Lung (tissue), 12 donors: ENCODE measurements around the gene PABPN1L. TPM values are rescaled to one million over a fixed set of nuclear protein-coding genes. Genes with fewer than 3 reads are reported as not detected.

ENCODE experiments used
- ATAC-seq: fragments of 200-7000 bp; cut with Tn5 transposase; one replicate; pipeline ENCODE4 v1.9.1; 2020; ENCODE audit warnings: moderate number of reproducible peaks; ENCODE audit not compliant: insufficient read depth, low FRiP score
- DNase-seq, 3 donors: peaks; one replicate each; pipeline ENCODE4 v3.0.0-alpha.2; 2013 to 2017
- H3K27ac ChIP-seq, 2 donors: one replicate each; pipeline ENCODE4 v1.5.1; 2013; ENCODE audit warnings: mild to moderate bottlenecking in 2 of 2, moderate library complexity in 2 of 2, control low read depth in 1 of 2, inconsistent platforms in 1 of 2, low read depth in 1 of 2, low read length in 1 of 2
- H3K27me3 ChIP-seq, 3 donors: one replicate each; pipeline ENCODE4 v1.5.1; 2013; ENCODE audit warnings: low read length in 2 of 3; ENCODE audit not compliant: control insufficient read depth in 3 of 3, insufficient read depth in 3 of 3
- H3K36me3 ChIP-seq, 4 donors: one replicate each; pipeline ENCODE4 v1.5.1; 2013; ENCODE audit warnings: low read length in 4 of 4, mild to moderate bottlenecking in 1 of 4, moderate library complexity in 1 of 4; ENCODE audit not compliant: control insufficient read depth in 4 of 4, insufficient read depth in 4 of 4
- H3K4me1 ChIP-seq, 5 donors: one replicate each; pipeline ENCODE4 v1.5.1; 2013; ENCODE audit warnings: low read length in 5 of 5, mild to moderate bottlenecking in 2 of 5, moderate library complexity in 1 of 5; ENCODE audit not compliant: control insufficient read depth in 5 of 5, insufficient read depth in 5 of 5
- H3K4me3 ChIP-seq: one replicate; pipeline ENCODE4 v1.5.1; 2013; ENCODE audit warnings: mild to moderate bottlenecking, control low read depth, moderate library complexity
- H3K9ac ChIP-seq, 2 donors: one replicate each; pipeline ENCODE4 v1.5.1; 2013; ENCODE audit warnings: low read length in 2 of 2, control low read depth in 1 of 2; ENCODE audit not compliant: insufficient read depth in 1 of 2
- H3K9me3 ChIP-seq, 4 donors: one replicate each; pipeline ENCODE4 v1.5.1; 2013; ENCODE audit warnings: low read length in 3 of 4, mild to moderate bottlenecking in 1 of 4, moderate library complexity in 1 of 4; ENCODE audit not compliant: control insufficient read depth in 4 of 4, insufficient read depth in 3 of 4
- WGBS, 2 donors: extraction: QIAGEN DNeasy Blood & Tissue Kit; methylation state at CpG; one replicate each; pipeline ENCODE4 v1.1.7; 2013; 5-methylcytosine and 5-hydroxymethylcytosine counted together
- polyA plus RNA-seq, 2 donors: library from polyadenylated mRNA; stranded (reverse); fragments of 200-250 nt; gene quantifications; one replicate each; pipeline ENCODE4 v1.2.1, GENCODE V29; 2013
- total RNA-seq, 2 donors: library from RNA; depleted of rRNA in 1 of 2; stranded (reverse); fragments of >200 nt in 1 of 2; gene quantifications; one replicate each; pipeline ENCODE4 v1.2.1, GENCODE V29; 2014 to 2021
- TF ChIP-seq, protein P1 (sequence below): IDR thresholded peaks from 2 replicates; pipeline ENCODE4 v1.5.1; 2012; ENCODE audit warnings: mild to moderate bottlenecking; ENCODE audit errors: control extremely low read depth, extremely low read depth
- donor health status: control.
- donor health status: control.
- donor health status: Bipolar disorder and iron deficiency.
- donor health status: healthy.
- donor health status: DM: yes; HTN: yes; CAD: no.

PABPN1L gene
- total and polyA plus RNA-seq, 4 donors: 0.03 to 0.22 TPM; not detected in 2

GRCh38 chr16:88848557-88848956 is 17.9 kb downstream of the PABPN1L start:
- TF ChIP-seq, protein P1, sequence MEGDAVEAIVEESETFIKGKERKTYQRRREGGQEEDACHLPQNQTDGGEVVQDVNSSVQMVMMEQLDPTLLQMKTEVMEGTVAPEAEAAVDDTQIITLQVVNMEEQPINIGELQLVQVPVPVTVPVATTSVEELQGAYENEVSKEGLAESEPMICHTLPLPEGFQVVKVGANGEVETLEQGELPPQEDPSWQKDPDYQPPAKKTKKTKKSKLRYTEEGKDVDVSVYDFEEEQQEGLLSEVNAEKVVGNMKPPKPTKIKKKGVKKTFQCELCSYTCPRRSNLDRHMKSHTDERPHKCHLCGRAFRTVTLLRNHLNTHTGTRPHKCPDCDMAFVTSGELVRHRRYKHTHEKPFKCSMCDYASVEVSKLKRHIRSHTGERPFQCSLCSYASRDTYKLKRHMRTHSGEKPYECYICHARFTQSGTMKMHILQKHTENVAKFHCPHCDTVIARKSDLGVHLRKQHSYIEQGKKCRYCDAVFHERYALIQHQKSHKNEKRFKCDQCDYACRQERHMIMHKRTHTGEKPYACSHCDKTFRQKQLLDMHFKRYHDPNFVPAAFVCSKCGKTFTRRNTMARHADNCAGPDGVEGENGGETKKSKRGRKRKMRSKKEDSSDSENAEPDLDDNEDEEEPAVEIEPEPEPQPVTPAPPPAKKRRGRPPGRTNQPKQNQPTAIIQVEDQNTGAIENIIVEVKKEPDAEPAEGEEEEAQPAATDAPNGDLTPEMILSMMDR: no peak
- Histone ChIP-seq H3K9ac (no peak overlapping the region), H3K27me3 (no peaks in the 10 kb centered on the region), H3K4me1 (peaks cover 0 to 1% (median 0%) of the 10 kb centered on the region in 5 donors), H3K27ac (no peak overlapping the region), H3K36me3 (peaks cover 0 to 24% (median 0%) of the 10 kb centered on the region in 4 donors), H3K9me3 (no peaks in the 10 kb centered on the region), H3K4me3 (no peak overlapping the region)
- ATAC-seq (no peak), DNase-seq (no peak)
- WGBS, 2 donors: 92 to 93% methylated on average over 21 of the region's 21 CpGs

DNA sequence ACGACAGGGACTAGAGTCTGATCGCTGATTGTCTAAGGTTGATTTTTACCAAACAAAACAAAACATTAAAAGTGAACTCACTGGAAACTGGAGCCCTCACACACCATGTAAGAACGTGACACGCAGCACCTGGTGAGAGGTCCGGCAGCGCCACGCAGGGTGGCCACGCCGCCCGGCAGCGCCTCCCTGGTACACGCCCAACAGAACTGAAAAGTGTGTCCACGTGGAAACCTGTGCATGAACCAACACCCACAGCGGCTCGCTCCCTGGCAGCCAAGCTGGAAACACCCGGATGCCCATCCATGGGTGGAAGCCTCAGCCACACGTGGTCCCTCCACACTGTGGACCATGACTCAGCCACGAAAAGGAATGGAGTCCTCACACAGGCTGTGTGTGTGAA is 18.8 kb downstream of the PABPN1L start:
- no peak overlapping the region for H3K27ac ChIP-seq
- peaks cover 0 to 27% (median 0%) of the 10 kb centered on the region in 4 donors for H3K36me3 ChIP-seq
- 92 to 96% methylated on average over 18 of the region's 18 CpGs for WGBS, 2 donors
- no peak overlapping the region for H3K4me3 ChIP-seq
- DNase-seq: no peak
- TF ChIP-seq, protein P1: no peak
- no peaks in the 10 kb centered on the region for H3K4me1 ChIP-seq
- no peaks in the 10 kb centered on the region for H3K27me3 ChIP-seq
- no peaks in the 10 kb centered on the region for H3K9me3 ChIP-seq
- H3K9ac ChIP-seq: no peak overlapping the region
- ATAC-seq: no peak

DNA sequence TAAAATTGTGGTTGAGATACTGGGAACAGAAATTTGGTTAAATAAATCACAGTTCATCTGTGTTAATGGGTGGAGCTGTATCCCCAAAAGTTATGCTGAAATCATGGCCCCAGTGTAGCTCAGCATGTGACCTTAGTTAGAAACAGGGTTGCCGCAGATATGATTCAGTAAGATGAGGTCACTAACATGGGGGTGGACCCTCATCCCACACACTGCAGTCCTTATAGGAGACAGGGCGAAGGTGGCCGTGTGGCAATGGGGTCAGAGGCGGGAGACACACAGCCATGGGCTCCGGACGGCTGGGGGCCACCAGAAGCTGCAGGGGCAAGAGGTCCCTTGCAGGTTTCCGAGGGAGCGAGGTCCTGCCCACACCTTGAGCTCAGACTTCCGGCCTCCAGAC is 20.4 kb downstream of the PABPN1L start:
- TF ChIP-seq, protein P1: no peak
- ATAC-seq (no peak), DNase-seq (no peak)
- Histone ChIP-seq H3K36me3 (peaks cover 0 to 34% (median 0%) of the 10 kb centered on the region in 4 donors), H3K4me1 (no peaks in the 10 kb centered on the region), H3K4me3 (no peak overlapping the region), H3K27ac (no peak overlapping the region), H3K9me3 (no peaks in the 10 kb centered on the region), H3K27me3 (no peaks in the 10 kb centered on the region), H3K9ac (no peak overlapping the region)
- WGBS, 2 donors: 92 to 95% methylated on average over 9 of the region's 9 CpGs

DNA sequence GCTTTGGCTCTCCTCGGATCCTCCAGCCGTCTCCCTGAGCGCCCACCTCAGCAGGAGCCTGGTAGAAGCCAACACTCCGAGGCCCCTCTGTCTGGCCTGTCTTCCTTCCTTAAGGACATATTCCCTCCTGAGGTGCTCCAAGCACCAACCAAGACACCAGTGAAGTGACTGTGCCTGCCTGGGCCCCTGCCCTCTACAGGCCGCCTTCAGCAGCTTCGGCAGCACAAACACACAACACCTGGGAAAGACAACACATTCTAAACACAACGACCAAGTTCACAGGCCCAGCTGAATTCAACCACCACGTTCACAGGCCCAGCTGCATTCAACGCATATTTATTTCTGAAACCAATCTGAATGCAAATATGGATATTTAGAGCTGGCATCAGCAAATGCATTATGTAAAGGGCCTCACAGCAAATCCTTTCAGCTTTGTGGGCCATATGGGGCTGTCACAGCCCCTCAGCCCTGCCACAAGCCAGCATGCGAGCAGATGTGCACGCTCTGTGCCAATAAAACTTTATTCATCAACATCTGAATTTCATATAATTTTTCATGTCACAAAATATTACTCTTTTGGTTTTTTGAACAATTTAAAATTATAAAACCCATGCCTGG is 21.9 kb downstream of the PABPN1L start:
- H3K27me3 ChIP-seq: no peaks in the 10 kb centered on the region
- TF ChIP-seq, protein P1: no peak
- H3K9ac ChIP-seq: no peak overlapping the region
- H3K27ac ChIP-seq: no peak overlapping the region
- no peaks in the 10 kb centered on the region for H3K9me3 ChIP-seq
- no peak overlapping the region for H3K4me3 ChIP-seq
- 81 to 83% methylated on average over 11 of the region's 11 CpGs for WGBS, 2 donors
- no peaks in the 10 kb centered on the region for H3K4me1 ChIP-seq
- ATAC-seq (no peak), DNase-seq (no peak)
- H3K36me3 ChIP-seq: peaks cover 0 to 38% (median 3%) of the 10 kb centered on the region in 4 donors
